AG09309 (cell line): ENCODE measurements around the gene POLN.

Experiments
- DNase-seq: peaks from one replicate; pipeline ENCODE4 v3.0.0-alpha.2; 2010; ENCODE audit warnings: low read depth
- H3K4me3 ChIP-seq: 2 replicates; pipeline ENCODE4 v1.5.1; 2011; ENCODE audit warnings: mild to moderate bottlenecking, low read depth, low read length, moderate library complexity; ENCODE audit not compliant: control insufficient read depth
- CTCF ChIP-seq: IDR thresholded peaks from 2 replicates; pipeline ENCODE4 v1.5.1; 2011; ENCODE audit warnings: mild to moderate bottlenecking, low read depth, low read length, inconsistent platforms; ENCODE audit not compliant: insufficient read depth, control insufficient read depth; ENCODE audit errors: missing control alignments

Gene POLN

GRCh38 chr4:2083826-2084160, 158.1 kb downstream of the POLN start:
- no peak for TF ChIP-seq CTCF
- H3K4me3 ChIP-seq, result no peak overlapping the region
- no peak for DNase-seq

GRCh38 chr4:2083116-2083825, 158.7 kb downstream of the POLN start:
- TF ChIP-seq CTCF, result no peak
- H3K4me3 ChIP-seq, result no peak overlapping the region
- no peak for DNase-seq

- no peak for TF ChIP-seq CTCF
- no peak overlapping the region for H3K4me3 ChIP-seq
- DNase-seq, result no peak
These were observed 159.3 kb downstream of the POLN start for GRCh38 chr4:2082627-2083026.

GRCh38 chr4:2082118-2082517, 159.8 kb downstream of the POLN start:
- no peak overlapping the region for H3K4me3 ChIP-seq
- DNase-seq, result no peak
- no peak for TF ChIP-seq CTCF

- DNase-seq, result no peak
- TF ChIP-seq CTCF, result no peak
- no peak overlapping the region for H3K4me3 ChIP-seq
These were observed 160.4 kb downstream of the POLN start for GRCh38 chr4:2081540-2081939.

GRCh38 chr4:2080429-2081300, 161.3 kb downstream of the POLN start:
- DNase-seq, result no peak
- H3K4me3 ChIP-seq, result no peak overlapping the region
- no peak for TF ChIP-seq CTCF

- TF ChIP-seq CTCF, result no peak
- no peak overlapping the region for H3K4me3 ChIP-seq
- DNase-seq, result no peak
These were observed 162.0 kb downstream of the POLN start for GRCh38 chr4:2079926-2080325.
